Spinal cord (tissue), 10 donors: ENCODE measurements around the gene GORASP1. TPM values are rescaled to one million over a fixed set of nuclear protein-coding genes. Genes with fewer than 3 reads are reported as not detected.

Source experiments
- DNase-seq, 6 donors: peaks; one replicate each; pipeline versions ENCODE4 v3.0.0 to v3.0.0-alpha.2; 2013 to 2015; ENCODE audit warnings: low spot score in 6 of 6, low read depth in 4 of 6
- H3K27ac ChIP-seq: one replicate; pipeline ENCODE4 v1.5.1; 2013; ENCODE audit warnings: low read depth, low read length, control low read depth
- H3K27me3 ChIP-seq: one replicate; pipeline ENCODE4 v1.6.1; 2013; ENCODE audit warnings: low read length; ENCODE audit not compliant: control insufficient read depth, insufficient read depth
- H3K36me3 ChIP-seq: one replicate; pipeline ENCODE4 v1.6.1; 2013; ENCODE audit warnings: low read length; ENCODE audit not compliant: control insufficient read depth, insufficient read depth
- H3K4me1 ChIP-seq: one replicate; pipeline ENCODE4 v1.6.1; 2013; ENCODE audit warnings: low read length; ENCODE audit not compliant: control insufficient read depth, insufficient read depth
- H3K4me3 ChIP-seq: one replicate; pipeline ENCODE4 v1.5.1; 2013; ENCODE audit warnings: low read depth, low read length, control low read depth
- H3K9me3 ChIP-seq: one replicate; pipeline ENCODE4 v1.6.1; 2013; ENCODE audit warnings: low read length; ENCODE audit not compliant: control insufficient read depth, insufficient read depth
- WGBS: methylation state at CpG from one replicate; pipeline ENCODE4 v1.1.5; 2013; ENCODE audit warnings: missing lambda C conversion rate; ENCODE audit not compliant: insufficient coverage; 5-methylcytosine and 5-hydroxymethylcytosine counted together
- polyA plus RNA-seq, 2 donors: library from polyadenylated mRNA; unstranded; fragments of 120-200 nt; gene quantifications; one replicate each; pipeline ENCODE4 v1.2.1, GENCODE V29; 2013; ENCODE audit not compliant: insufficient read length in 2 of 2
- total RNA-seq, 2 donors: library from RNA; depleted of rRNA in 1 of 2; stranded (reverse); fragments of 120-200 nt in 1 of 2; fragments of >200 nt in 1 of 2; gene quantifications; one replicate each; pipeline versions ENCODE4 v1.2.3 to v1.2.4, GENCODE V29; 2013 to 2014
- donor health status: healthy.

GORASP1 gene
- total and polyA plus RNA-seq, 4 donors: 41.7 to 116 (median 86.9) TPM

GRCh38 chr3:39141171-39141995 lies 34.0 kb upstream of the GORASP1 start:
- Histone ChIP-seq H3K27me3 (no peaks in the 10 kb centered on the region), H3K4me3 (no peak overlapping the region), H3K4me1 (peaks cover 64% of the 10 kb centered on the region), H3K27ac (no peak overlapping the region), H3K36me3 (peaks cover 71% of the 10 kb centered on the region), H3K9me3 (no peaks in the 10 kb centered on the region)
- 88% methylated on average over 1 of the region's 4 CpGs for WGBS
- DNase-seq: peak in 1 of 6 donors; percentile 41

GRCh38 chr3:39140341-39140971 lies 33.0 kb upstream of the GORASP1 start:
- Histone ChIP-seq H3K36me3 (peaks cover 71% of the 10 kb centered on the region), H3K4me1 (peaks cover 59% of the 10 kb centered on the region), H3K9me3 (no peaks in the 10 kb centered on the region), H3K27ac (peak overlapping the region; percentile 86), H3K4me3 (no peak overlapping the region), H3K27me3 (no peaks in the 10 kb centered on the region)
- WGBS: 100% methylated on average over 2 of the region's 2 CpGs
- DNase-seq: no peak

- Histone ChIP-seq H3K4me1 (peaks cover 59% of the 10 kb centered on the region), H3K27me3 (no peaks in the 10 kb centered on the region), H3K4me3 (no peak overlapping the region), H3K36me3 (peaks cover 73% of the 10 kb centered on the region), H3K9me3 (no peaks in the 10 kb centered on the region), H3K27ac (peak overlapping the region; percentile 86)
- no peak for DNase-seq
- WGBS: 10% methylated on average over 2 of the region's 2 CpGs
These were observed 32.0 kb upstream of the GORASP1 start for GRCh38 chr3:39139442-39139841.

GRCh38 chr3:39138804-39139415 lies 31.5 kb upstream of the GORASP1 start:
- H3K4me1 ChIP-seq: peaks cover 58% of the 10 kb centered on the region
- peaks cover 73% of the 10 kb centered on the region for H3K36me3 ChIP-seq
- H3K9me3 ChIP-seq: no peaks in the 10 kb centered on the region
- peak overlapping the region; percentile 79 for H3K27ac ChIP-seq
- no peak overlapping the region for H3K4me3 ChIP-seq
- 21% methylated on average over 6 of the region's 7 CpGs for WGBS
- peak; percentile 64 to 96 (median 80) for DNase-seq
- H3K27me3 ChIP-seq: no peaks in the 10 kb centered on the region

GRCh38 chr3:39137991-39138803 lies 30.8 kb upstream of the GORASP1 start:
- Histone ChIP-seq H3K27me3 (no peaks in the 10 kb centered on the region), H3K4me1 (peaks cover 53% of the 10 kb centered on the region), H3K4me3 (no peak overlapping the region), H3K36me3 (peaks cover 73% of the 10 kb centered on the region), H3K27ac (peak overlapping the region; percentile 79), H3K9me3 (no peaks in the 10 kb centered on the region)
- no peak for DNase-seq
- 85% methylated on average over 5 of the region's 10 CpGs for WGBS

GRCh38 chr3:39137435-39137936 lies 30.1 kb upstream of the GORASP1 start:
- no peak for DNase-seq
- Histone ChIP-seq H3K4me1 (peaks cover 48% of the 10 kb centered on the region), H3K27me3 (no peaks in the 10 kb centered on the region), H3K4me3 (no peak overlapping the region), H3K36me3 (peaks cover 68% of the 10 kb centered on the region), H3K9me3 (no peaks in the 10 kb centered on the region), H3K27ac (no peak overlapping the region)
- 90% methylated on average over 18 of the region's 18 CpGs for WGBS

GRCh38 chr3:39136533-39137434 lies 29.4 kb upstream of the GORASP1 start:
- Histone ChIP-seq H3K9me3 (no peaks in the 10 kb centered on the region), H3K4me1 (peaks cover 41% of the 10 kb centered on the region), H3K4me3 (no peak overlapping the region), H3K27me3 (no peaks in the 10 kb centered on the region), H3K36me3 (peaks cover 64% of the 10 kb centered on the region), H3K27ac (no peak overlapping the region)
- WGBS: 96% methylated on average over 20 of the region's 21 CpGs
- no peak for DNase-seq

GRCh38 chr3:39135170-39135805 lies 27.9 kb upstream of the GORASP1 start:
- Histone ChIP-seq H3K9me3 (no peaks in the 10 kb centered on the region), H3K4me1 (peaks cover 34% of the 10 kb centered on the region), H3K36me3 (peaks cover 57% of the 10 kb centered on the region), H3K27ac (no peak overlapping the region), H3K4me3 (no peak overlapping the region), H3K27me3 (no peaks in the 10 kb centered on the region)
- 91% methylated on average over 7 of the region's 8 CpGs for WGBS
- DNase-seq: no peak
